Hematopoietic multipotent progenitor cell treated with erythropoietin and hydrocortisone succinate and interleukin-3 and kit ligand, for 17 days (in vitro differentiated cells): ENCODE data around the gene HMX3.
"Not testable (repeated sequence)": the region's sequence is repeated elsewhere in the genome, so short reads cannot be mapped to it uniquely, and the experiment has no call there.

Source experiments
- DNase-seq: peaks from one replicate; pipeline ENCODE4 v3.0.0-alpha.2; 2015; ENCODE audit warnings: low spot score

The HMX3 gene

GRCh38 chr10:123148414-123149161, 12.8 kb downstream of the HMX3 start:
- no peak for DNase-seq

- DNase-seq: no peak
Measured at GRCh38 chr10:123149162-123149567, 13.4 kb downstream of the HMX3 start.

- no peak for DNase-seq
Measured at GRCh38 chr10:123149568-123150270, 13.9 kb downstream of the HMX3 start.

GRCh38 chr10:123150271-123150985, 14.7 kb downstream of the HMX3 start:
- no peak for DNase-seq

GRCh38 chr10:123150986-123151736, 15.4 kb downstream of the HMX3 start:
- no peak for DNase-seq

GRCh38 chr10:123151737-123152135, 16.0 kb downstream of the HMX3 start:
- no peak for DNase-seq

GRCh38 chr10:123153486-123154091, 17.8 kb downstream of the HMX3 start:
- no peak for DNase-seq

- DNase-seq: peak; percentile 97
Measured at GRCh38 chr10:123154092-123154710, 18.4 kb downstream of the HMX3 start, which contains the start of gene BUB3. Gene BUB3 (plus strand): TSS chr10:123154402. CDS start chr10:123154918, 516 bp downstream.

- peak; percentile 62 for DNase-seq
Measured at GRCh38 chr10:123154711-123155505, 19.1 kb downstream of the HMX3 start.

GRCh38 chr10:123156078-123156477, 20.3 kb downstream of the HMX3 start:
- peak; percentile 24 for DNase-seq

- no peak for DNase-seq
Measured at GRCh38 chr10:123157210-123157609, 21.4 kb downstream of the HMX3 start.

GRCh38 chr10:123158682-123159081, 22.9 kb downstream of the HMX3 start:
- no peak for DNase-seq

GRCh38 chr10:123160311-123160980, 24.7 kb downstream of the HMX3 start:
- no peak for DNase-seq

GRCh38 chr10:123164319-123164718, 28.5 kb downstream of the HMX3 start:
- no peak for DNase-seq

- no peak for DNase-seq
Measured at GRCh38 chr10:123165445-123166072, 29.8 kb downstream of the HMX3 start.

- DNase-seq: no peak
Measured at GRCh38 chr10:123166618-123167017, 30.8 kb downstream of the HMX3 start.

- DNase-seq: no peak
Measured at GRCh38 chr10:123170961-123171360, 35.2 kb downstream of the HMX3 start.

- DNase-seq: not testable (repeated sequence)
Measured at GRCh38 chr10:123171616-123172015, 35.8 kb downstream of the HMX3 start.
